ENCODE measurements around the gene KRTAP9-1. TPM values are rescaled to one million over a fixed set of nuclear protein-coding genes. Genes with fewer than 3 reads are reported as not detected.

Gene KRTAP9-1
- total RNA-seq, 1 donor from 2014 or later, result not detected

- no peaks in the 10 kb centered on the region for H3K9me3 Mint-ChIP-seq
- no peaks in the 10 kb centered on the region for H3K27me3 Mint-ChIP-seq (ENCODE audit: insufficient read depth, low read depth)
- H3K9me3 ChIP-seq (ENCODE audit: low read depth), result no peaks in the 10 kb centered on the region
- no peak within 1 kb of the TSS for H3K4me3 Mint-ChIP-seq
- H3K9ac ChIP-seq, result no peak within 1 kb of the TSS
- no peak within 1 kb of the TSS for H3K4me2 ChIP-seq
- H3K27me3 ChIP-seq, result no peaks in the 10 kb centered on the region
- no peak within 1 kb of the TSS for H3K4me3 ChIP-seq
- no peaks in the 10 kb centered on the region for H3K36me3 Mint-ChIP-seq
- H3K79me2 ChIP-seq (ENCODE audit: low read depth), result no peaks in the 10 kb centered on the region
- H3K36me3 ChIP-seq, result no peaks in the 10 kb centered on the region
- H3K27ac ChIP-seq, result no peak within 1 kb of the TSS
- peak within 1 kb of the TSS; percentile 54 for H2AFZ ChIP-seq (replicated peaks)
- H3K4me1 Mint-ChIP-seq, result no peaks in the 10 kb centered on the region
- H3K27ac Mint-ChIP-seq, result no peak within 1 kb of the TSS
- no peak for TF ChIP-seq EZH2phosphoT487 (IDR thresholded peaks at IDR 0.05)
- TF ChIP-seq, protein P1, sequence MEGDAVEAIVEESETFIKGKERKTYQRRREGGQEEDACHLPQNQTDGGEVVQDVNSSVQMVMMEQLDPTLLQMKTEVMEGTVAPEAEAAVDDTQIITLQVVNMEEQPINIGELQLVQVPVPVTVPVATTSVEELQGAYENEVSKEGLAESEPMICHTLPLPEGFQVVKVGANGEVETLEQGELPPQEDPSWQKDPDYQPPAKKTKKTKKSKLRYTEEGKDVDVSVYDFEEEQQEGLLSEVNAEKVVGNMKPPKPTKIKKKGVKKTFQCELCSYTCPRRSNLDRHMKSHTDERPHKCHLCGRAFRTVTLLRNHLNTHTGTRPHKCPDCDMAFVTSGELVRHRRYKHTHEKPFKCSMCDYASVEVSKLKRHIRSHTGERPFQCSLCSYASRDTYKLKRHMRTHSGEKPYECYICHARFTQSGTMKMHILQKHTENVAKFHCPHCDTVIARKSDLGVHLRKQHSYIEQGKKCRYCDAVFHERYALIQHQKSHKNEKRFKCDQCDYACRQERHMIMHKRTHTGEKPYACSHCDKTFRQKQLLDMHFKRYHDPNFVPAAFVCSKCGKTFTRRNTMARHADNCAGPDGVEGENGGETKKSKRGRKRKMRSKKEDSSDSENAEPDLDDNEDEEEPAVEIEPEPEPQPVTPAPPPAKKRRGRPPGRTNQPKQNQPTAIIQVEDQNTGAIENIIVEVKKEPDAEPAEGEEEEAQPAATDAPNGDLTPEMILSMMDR (IDR thresholded peaks at IDR 0.05), result no peak
- no peak for TF ChIP-seq EZH2 (IDR thresholded peaks at IDR 0.05)
- no peaks in the 10 kb centered on the region for H3K4me1 ChIP-seq
- H4K20me1 ChIP-seq (ENCODE audit: low read depth), result no peaks in the 10 kb centered on the region
- H3F3A ChIP-seq (ENCODE audit: low read depth), result no peaks in the 10 kb centered on the region
- DNase-seq (ENCODE audit: low spot score), result no peak
Measured at GRCh38 chr17:41177727-41178271, 11.9 kb upstream of the KRTAP9-1 start, which contains the start of gene KRTAP4-2. KRTAP4-2 (minus strand) TSS chr17:41178221; CDS start chr17:41178164, 57 bp downstream.

DNA sequence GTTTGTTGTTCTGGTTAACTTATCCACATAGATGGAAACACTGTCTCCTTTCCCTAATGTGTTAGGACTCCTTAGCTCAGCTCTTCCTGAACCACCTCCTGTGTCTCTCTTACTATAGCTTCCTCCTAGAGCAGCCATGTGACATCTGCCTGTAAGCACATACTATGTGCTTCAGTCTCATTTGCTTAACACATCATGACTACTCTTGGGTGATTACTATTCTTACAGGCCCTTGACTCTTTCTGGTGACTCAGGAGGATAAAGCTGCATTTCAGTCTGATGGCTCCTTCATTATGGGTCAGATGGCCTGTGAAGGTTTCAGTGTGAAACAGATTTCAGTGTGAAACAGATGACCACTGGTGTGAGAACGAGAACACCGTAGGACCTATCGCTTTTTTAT lies 11.3 kb upstream of the KRTAP9-1 start:
- Histone ChIP-seq H3K9ac (no peak overlapping the region), H3K36me3 (no peaks in the 10 kb centered on the region), H3K27ac (no peak overlapping the region), H4K20me1 (ENCODE audit: low read depth) (no peaks in the 10 kb centered on the region), H2AFZ (replicated peaks) (peak overlapping the region; percentile 54), H3K4me1 (no peaks in the 10 kb centered on the region), H3K79me2 (ENCODE audit: low read depth) (no peaks in the 10 kb centered on the region), H3K4me2 (no peak overlapping the region), H3F3A (ENCODE audit: low read depth) (no peaks in the 10 kb centered on the region), H3K4me3 (no peak overlapping the region), H3K27me3 (no peaks in the 10 kb centered on the region), H3K9me3 (ENCODE audit: low read depth) (no peaks in the 10 kb centered on the region)
- Mint-ChIP-seq H3K36me3 (no peaks in the 10 kb centered on the region), H3K4me3 (no peak overlapping the region), H3K27ac (no peak overlapping the region), H3K9me3 (no peaks in the 10 kb centered on the region), H3K27me3 (ENCODE audit: insufficient read depth, low read depth) (no peaks in the 10 kb centered on the region), H3K4me1 (no peaks in the 10 kb centered on the region)
- TF ChIP-seq EZH2phosphoT487 (IDR thresholded peaks at IDR 0.05), result no peak
- TF ChIP-seq EZH2 (IDR thresholded peaks at IDR 0.05), result no peak
- TF ChIP-seq, protein P1 (IDR thresholded peaks at IDR 0.05), result no peak
- no peak for DNase-seq (ENCODE audit: low spot score)

- no peak overlapping the region for H3K27ac Mint-ChIP-seq
- Histone ChIP-seq H3K79me2 (ENCODE audit: low read depth) (no peaks in the 10 kb centered on the region), H3K9me3 (ENCODE audit: low read depth) (no peaks in the 10 kb centered on the region), H3K4me1 (no peaks in the 10 kb centered on the region), H3K4me2 (no peak overlapping the region), H4K20me1 (ENCODE audit: low read depth) (no peaks in the 10 kb centered on the region), H3K36me3 (no peaks in the 10 kb centered on the region), H3K27me3 (no peaks in the 10 kb centered on the region), H3K9ac (no peak overlapping the region), H3K27ac (no peak overlapping the region), H2AFZ (replicated peaks) (no peak overlapping the region), H3F3A (ENCODE audit: low read depth) (no peaks in the 10 kb centered on the region), H3K4me3 (no peak overlapping the region)
- no peak overlapping the region for H3K4me3 Mint-ChIP-seq
- H3K36me3 Mint-ChIP-seq, result no peaks in the 10 kb centered on the region
- TF ChIP-seq EZH2phosphoT487 (IDR thresholded peaks at IDR 0.05) (no peak), EZH2 (IDR thresholded peaks at IDR 0.05) (no peak)
- TF ChIP-seq, protein P1 (IDR thresholded peaks at IDR 0.05), result no peak
- DNase-seq (ENCODE audit: low spot score), result no peak
- no peaks in the 10 kb centered on the region for H3K27me3 Mint-ChIP-seq (ENCODE audit: insufficient read depth, low read depth)
- H3K9me3 Mint-ChIP-seq, result no peaks in the 10 kb centered on the region
- H3K4me1 Mint-ChIP-seq, result no peaks in the 10 kb centered on the region
Measured at GRCh38 chr17:41178843-41179616, 10.7 kb upstream of the KRTAP9-1 start.

Measured in neural progenitor cell (in vitro differentiated cells).